Endothelial cell of umbilical vein (primary cell): ENCODE results near the gene DCAF11. TPM values are rescaled to one million over a fixed set of nuclear protein-coding genes. Genes with fewer than 3 reads are reported as not detected.

ENCODE experiments used
- BruUV-seq: library from RNA; stranded (reverse); fragments of 400-500 nt; replicated peaks from 2 replicates; lab custom pipeline; 2021; lab: Mats Ljungman, UMichigan
- CTCF ChIA-PET: fragments of 300-600, 350-600 bp; sonication (Branson Sonifier 250); formaldehyde crosslinking; loops from one replicate; lab custom pipeline; 2021; ENCODE audit warnings: antibody characterized with exemption, inconsistent platforms; lab: Charles Lee
- POLR2A ChIA-PET: fragments of 300-600, 350-600 bp; sonication (Branson Sonifier 250); formaldehyde crosslinking; loops from one replicate; lab custom pipeline; 2021; ENCODE audit warnings: antibody characterized with exemption, inconsistent platforms; lab: Charles Lee
- DNase-seq: peaks from one replicate; pipeline ENCODE4 v3.0.0-alpha.2; 2011; ENCODE audit warnings: low read depth, low spot score
- FAIRE-seq: peaks from 2 replicates; lab custom pipeline; 2011; peaks lifted over from hg19 to GRCh38; lab: Jason Lieb, UNC
- H2AFZ ChIP-seq: 2 replicates; pipeline ENCODE4 v1.6.0; 2012; ENCODE audit warnings: low read depth, low read length, control low read depth, inconsistent platforms
- H3K27ac ChIP-seq: 2 replicates; pipeline ENCODE4 v1.5.1; 2011; ENCODE audit warnings: low read depth, mild to moderate bottlenecking, control low read depth, low read length, moderate library complexity; ENCODE audit not compliant: insufficient read depth
- H3K27me3 ChIP-seq, 2 experiments: 2 replicates each; pipeline versions ENCODE4 v1.6.0 to v1.6.1; 2011; ENCODE audit warnings: low read length in 2 of 2, mixed read lengths in 1 of 2; ENCODE audit not compliant: control insufficient read depth in 2 of 2, insufficient read depth in 2 of 2
- H3K36me3 ChIP-seq, 2 experiments: 2 replicates in 1 of 2; 3 replicates in 1 of 2; pipeline ENCODE4 v1.5.1; 2011; ENCODE audit warnings: low read length in 2 of 2, mild to moderate bottlenecking in 1 of 2, moderate library complexity in 1 of 2; ENCODE audit not compliant: control insufficient read depth in 2 of 2, insufficient read depth in 2 of 2; ENCODE audit errors: extremely low read depth in 1 of 2
- H3K4me1 ChIP-seq: 3 replicates; pipeline ENCODE4 v1.5.1; 2011; ENCODE audit warnings: mild to moderate bottlenecking, low read length; ENCODE audit not compliant: control insufficient read depth, insufficient read depth; ENCODE audit errors: extremely low read depth
- H3K4me2 ChIP-seq: 2 replicates; pipeline ENCODE4 v1.6.1; 2011; ENCODE audit warnings: low read length, control low read depth, mixed read lengths; ENCODE audit not compliant: insufficient read depth
- H3K4me3 ChIP-seq, 3 experiments: fragments of 200-600 bp in 1 of 3; sonication (generic), shearing (Covaris generic) in 1 of 3; replicated peaks in 1 of 3; 2 replicates each; pipeline ENCODE4 v1.5.1; 2011 to 2016; ENCODE audit warnings: control low read depth in 3 of 3, low read length in 3 of 3, mild to moderate bottlenecking in 2 of 3, inconsistent platforms in 1 of 3, low read depth in 1 of 3, moderate library complexity in 1 of 3; ENCODE audit not compliant: insufficient read depth in 1 of 3
- H3K79me2 ChIP-seq: 2 replicates; pipeline ENCODE4 v1.6.0; 2012; ENCODE audit warnings: low read length, inconsistent platforms; ENCODE audit not compliant: control insufficient read depth, insufficient read depth
- H3K9ac ChIP-seq: replicated peaks from 2 replicates; pipeline ENCODE3; 2011; ENCODE audit warnings: low read length, control low read depth; ENCODE audit not compliant: insufficient read depth; ENCODE audit errors: extremely low read depth
- H3K9me1 ChIP-seq: replicated peaks from 3 replicates; pipeline ENCODE4 v1.6.0; 2011; ENCODE audit warnings: mild to moderate bottlenecking, low read length; ENCODE audit not compliant: control insufficient read depth, insufficient read depth; ENCODE audit errors: extremely low read depth
- H3K9me3 ChIP-seq: replicated peaks from 2 replicates; pipeline ENCODE4 v1.5.1; 2012; ENCODE audit warnings: low read length, inconsistent platforms; ENCODE audit not compliant: control insufficient read depth, insufficient read depth
- H4K20me1 ChIP-seq: replicated peaks from 2 replicates; pipeline ENCODE3; 2011; ENCODE audit warnings: mild to moderate bottlenecking, low read length; ENCODE audit not compliant: control insufficient read depth, insufficient read depth; ENCODE audit errors: extremely low read depth
- CTCF ChIP-seq, 2 donors: IDR thresholded peaks; 1 replicate in 1 of 2; 2 replicates in 1 of 2; pipeline ENCODE4 v1.5.1; 2011; ENCODE audit warnings: low read length in 2 of 2, mild to moderate bottlenecking in 2 of 2, moderate library complexity in 2 of 2, control low read depth in 1 of 2, inconsistent platforms in 1 of 2, low read depth in 1 of 2; ENCODE audit not compliant: insufficient read depth in 1 of 2; ENCODE audit errors: extremely low read depth in 1 of 2
- EZH2 ChIP-seq: IDR thresholded peaks from 2 replicates; pipeline ENCODE4 v1.6.1; 2012; ENCODE audit warnings: borderline replicate concordance, low read depth, mild to moderate bottlenecking, moderate library complexity, low read length, inconsistent platforms; ENCODE audit not compliant: severe bottlenecking
- FOS ChIP-seq: IDR thresholded peaks from 2 replicates; pipeline ENCODE4 v1.6.1; 2011; ENCODE audit warnings: mild to moderate bottlenecking, low read length, moderate library complexity, borderline replicate concordance; ENCODE audit not compliant: insufficient read depth
- GATA2 ChIP-seq: IDR thresholded peaks from 2 replicates; pipeline ENCODE4 v1.7.0; 2011; ENCODE audit warnings: low read depth, mild to moderate bottlenecking, moderate library complexity, mixed read lengths, low read length; ENCODE audit not compliant: insufficient read length, insufficient read depth
- JUN ChIP-seq: IDR thresholded peaks from 2 replicates; pipeline ENCODE4 v1.6.1; 2011; ENCODE audit warnings: borderline replicate concordance, low read depth; ENCODE audit not compliant: insufficient read length, insufficient read depth
- MYC ChIP-seq: IDR thresholded peaks from one replicate; pipeline ENCODE4 v1.6.1; 2011; ENCODE audit warnings: mild to moderate bottlenecking, low read depth, low read length
- POLR2A ChIP-seq: IDR thresholded peaks from 2 replicates; pipeline ENCODE4 v1.6.1; 2012; ENCODE audit warnings: low read depth, mild to moderate bottlenecking, control low read depth, low read length
- POLR2AphosphoS5 ChIP-seq: IDR thresholded peaks from 2 replicates; pipeline ENCODE4 v1.6.1; 2012; ENCODE audit warnings: low read depth, mild to moderate bottlenecking, control low read depth, low read length, moderate library complexity; ENCODE audit not compliant: insufficient read depth
- dilution Hi-C: fragments of 300-500 bp; cut with MboI; formaldehyde crosslinking; loops from one replicate; pipeline ENCODE4 v1.15.0; 2019; ENCODE audit warnings: low sequenced_read_pairs; ENCODE audit not compliant: extremely low pct_ligation_motif_present
- intact Hi-C: fragments of 100-400 bp; cut with micrococcal nuclease; formaldehyde crosslinking; loops from one replicate; pipeline ENCODE4 v1.10.0; 2022
- polyA plus RNA-seq, 4 experiments: library from polyadenylated mRNA; depleted of rRNA in 3 of 4; stranded (reverse) in 3 of 4; unstranded in 1 of 4; fragments of >200 nt; gene quantifications; 2 replicates each; pipeline versions ENCODE4 v1.2.1 to v1.2.3, GENCODE V29; 2011 to 2012; ENCODE audit warnings: missing spikeins in 1 of 4
- total RNA-seq: library from RNA; stranded (reverse); gene quantifications from 2 replicates; pipeline ENCODE4 v1.2.3, GENCODE V29; 2021
- TF ChIP-seq, protein P1 (sequence below): IDR thresholded peaks from 2 replicates; pipeline ENCODE4 v1.6.1; 2011; ENCODE audit not compliant: insufficient read depth, insufficient read length

DCAF11 gene
- total and polyA plus RNA-seq, 2 donors (not counting 3 experiments of a cell fraction or from before 2014, with no cell fraction given): 37.3 to 38.5 TPM

DNA sequence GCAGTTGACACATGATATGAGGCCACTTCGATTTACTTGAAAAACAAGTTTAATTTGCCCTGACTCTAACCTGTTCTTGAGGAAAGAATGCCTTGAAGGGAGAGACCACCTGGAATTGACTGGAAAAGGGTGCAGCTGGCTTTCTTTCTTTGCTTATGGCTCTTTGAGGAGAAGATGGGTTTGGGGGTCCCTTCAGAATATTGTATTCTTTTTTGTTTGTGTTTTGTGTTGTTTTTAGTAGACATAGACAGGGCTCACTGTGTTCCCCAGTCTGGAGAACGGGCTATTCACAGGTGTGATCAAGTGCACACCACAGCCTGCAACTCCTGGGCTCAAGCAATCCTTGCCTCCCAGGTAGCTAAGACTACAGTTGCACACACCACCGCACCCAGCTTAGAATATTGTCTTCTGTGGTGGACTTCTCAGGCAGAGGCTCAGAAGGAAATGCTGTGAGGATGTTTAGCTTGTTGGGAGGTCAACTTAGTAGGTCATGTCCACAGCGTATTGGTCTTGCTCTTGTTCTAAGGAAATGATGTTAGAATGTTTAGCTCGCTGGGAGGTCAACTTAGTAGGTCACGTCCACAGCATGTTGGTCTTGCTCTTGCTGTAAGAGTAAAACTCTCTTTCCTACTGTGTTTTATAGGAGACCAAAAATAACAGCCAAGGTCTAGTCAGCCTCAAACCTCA lies 1.7 kb downstream of the DCAF11 start:
- H3K27ac ChIP-seq: no peak overlapping the region
- no peak overlapping the region for H3K4me3 ChIP-seq
- no peak for FAIRE-seq
- peaks cover 13% of the 10 kb centered on the region for H3K4me1 ChIP-seq
- intact Hi-C loops (no loop called here), dilution Hi-C loops (no loop called here)
- ChIA-PET CTCF (interaction anchor here (1.0 to 3.3 kb wide), 6 partner anchors 10 to 58 kb away, joined by 3 to 16 read pairs (median 7); partner anchors contain the start of genes IRF9 and PSME1), POLR2A (interaction anchor here (1.6 kb wide), 1 partner anchor 25 kb away, joined by 4 read pairs; the partner anchor contains the start of gene EMC9)
- H3K9me3 ChIP-seq: no peaks in the 10 kb centered on the region
- peaks cover 8 to 21% of the 10 kb centered on the region in 2 experiments for H3K36me3 ChIP-seq
- no peak for DNase-seq
- H4K20me1 ChIP-seq: no peaks in the 10 kb centered on the region
- no peak overlapping the region for H3K4me2 ChIP-seq
- H3K27me3 ChIP-seq: no peaks in the 10 kb centered on the region
- H2AFZ ChIP-seq: no peak overlapping the region
- no TSS peak for BruUV-seq
- no peak for TF ChIP-seq POLR2A
- TF ChIP-seq, protein P1, sequence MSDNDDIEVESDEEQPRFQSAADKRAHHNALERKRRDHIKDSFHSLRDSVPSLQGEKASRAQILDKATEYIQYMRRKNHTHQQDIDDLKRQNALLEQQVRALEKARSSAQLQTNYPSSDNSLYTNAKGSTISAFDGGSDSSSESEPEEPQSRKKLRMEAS: no peak
- no peak for TF ChIP-seq MYC
- TF ChIP-seq GATA2: no peak
- TF ChIP-seq POLR2AphosphoS5: no peak
- TF ChIP-seq CTCF (IDR thresholded peaks at IDR 0.05; ENCODE audit: extremely low read depth in 1 of 2, insufficient read depth in 1 of 2, low read depth in 1 of 2, low read length in 2 of 2): no peak
- TF ChIP-seq JUN: no peak
- TF ChIP-seq FOS: no peak
- TF ChIP-seq EZH2: no peak
- H3K9me1 ChIP-seq: no peaks in the 10 kb centered on the region
- no peak overlapping the region for H3K9ac ChIP-seq
- H3K79me2 ChIP-seq: no peaks in the 10 kb centered on the region
